Vagina (tissue), 2 donors: ENCODE data around the gene IL3RA. TPM values are rescaled to one million over a fixed set of nuclear protein-coding genes. Genes with fewer than 3 reads are reported as not detected.
A peak's percentile ranks its signal among the peaks of the same experiment; 100 is the strongest.

Experiments used
- DNase-seq, 2 donors: peaks; one replicate each; pipeline ENCODE4 v3.0.0-alpha.2; 2017; ENCODE audit errors: extremely low spot score in 2 of 2
- H3K27ac ChIP-seq: fragments of 200-600 bp; sonication (generic); one replicate; pipeline ENCODE4 v1.5.1; 2019
- H3K27me3 ChIP-seq: fragments of 200-600 bp; sonication (generic); one replicate; pipeline ENCODE4 v1.5.1; 2019
- H3K36me3 ChIP-seq, 2 donors: fragments of 200-600 bp; sonication (generic); one replicate each; pipeline ENCODE4 v1.5.1; 2017 to 2019
- H3K4me1 ChIP-seq: fragments of 200-600 bp; sonication (generic); one replicate; pipeline ENCODE4 v1.5.1; 2019
- H3K4me3 ChIP-seq, 2 donors: fragments of 200-600 bp; sonication (generic); 1 replicate in 1 of 2; 2 replicates in 1 of 2; pipeline ENCODE4 v1.5.1; 2016 to 2019
- H3K9me3 ChIP-seq: fragments of 200-600 bp; sonication (generic); one replicate; pipeline ENCODE4 v1.5.1; 2019
- CTCF ChIP-seq, 3 experiments: fragments of 450-650 bp in 2 of 3; fragments of 200-600 bp in 1 of 3; sonication (generic) in 1 of 3; IDR thresholded peaks; one replicate each; pipeline ENCODE4 v1.5.1; 2017 to 2019; ENCODE audit warnings: antibody characterized with exemption in 3 of 3, mild to moderate bottlenecking in 2 of 3, moderate library complexity in 2 of 3
- POLR2A ChIP-seq, 2 donors: fragments of 450-650 bp; IDR thresholded peaks; one replicate each; pipeline ENCODE4 v1.6.1; 2017; ENCODE audit warnings: antibody characterized with exemption in 2 of 2, mild to moderate bottlenecking in 2 of 2, moderate library complexity in 2 of 2
- POLR2AphosphoS5 ChIP-seq, 2 donors: sonication (generic); formaldehyde crosslinking; IDR thresholded peaks; one replicate each; pipeline ENCODE4 v1.9.0; 2017; ENCODE audit warnings: antibody characterized with exemption in 2 of 2, mild to moderate bottlenecking in 2 of 2, low read depth in 1 of 2; ENCODE audit not compliant: insufficient read depth in 1 of 2
- intact Hi-C: fragments of 100-400 bp; cut with DNase I; formaldehyde crosslinking; loops from one replicate; pipeline ENCODE4 v1.15.1; 2023
- total RNA-seq: library from RNA; depleted of rRNA; stranded (reverse); fragments of >200 nt; gene quantifications from one replicate; pipeline ENCODE4 v1.2.3, GENCODE V29; 2016

The IL3RA gene
- total RNA-seq, 1 donor from 2014 or later, result 7.9 TPM

DNA sequence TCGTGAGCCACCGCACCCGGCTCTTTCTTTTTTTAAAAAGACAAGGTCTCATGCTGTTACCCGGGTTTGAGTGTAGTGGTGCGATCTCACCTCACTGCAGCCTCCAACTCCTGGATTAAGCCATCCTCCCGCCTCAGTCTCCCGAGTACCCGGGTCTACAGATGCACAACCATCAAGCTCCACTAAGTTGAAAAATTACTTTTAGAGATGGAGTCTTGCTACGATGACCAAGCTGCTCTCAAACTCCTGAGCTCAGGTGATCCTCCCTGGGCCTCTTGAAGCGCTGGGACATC lies 53.4 kb downstream of the IL3RA start:
- intact Hi-C loops, result loop anchor here (5.0 kb wide), 1 partner anchor 202 kb away; the partner anchor contains the start of gene AKAP17A
- TF ChIP-seq CTCF (IDR thresholded peaks at IDR 0.05) (no peak), POLR2AphosphoS5 (IDR thresholded peaks at IDR 0.05; ENCODE audit: insufficient read depth in 1 of 2, low read depth in 1 of 2) (no peak), POLR2A (IDR thresholded peaks at IDR 0.05) (no peak)
- H3K9me3 ChIP-seq, result no peaks in the 10 kb centered on the region
- H3K27ac ChIP-seq, result no peak overlapping the region
- H3K36me3 ChIP-seq, result peaks cover 3 to 61% of the 10 kb centered on the region in 2 donors
- H3K4me3 ChIP-seq, result no peak overlapping the region
- H3K27me3 ChIP-seq, result no peaks in the 10 kb centered on the region
- peaks cover 39% of the 10 kb centered on the region for H3K4me1 ChIP-seq
- no peak for DNase-seq

GRCh38 chrX:1390621-1391369 lies 54.2 kb downstream of the IL3RA start:
- H3K4me1 ChIP-seq, result peaks cover 43% of the 10 kb centered on the region

DNA sequence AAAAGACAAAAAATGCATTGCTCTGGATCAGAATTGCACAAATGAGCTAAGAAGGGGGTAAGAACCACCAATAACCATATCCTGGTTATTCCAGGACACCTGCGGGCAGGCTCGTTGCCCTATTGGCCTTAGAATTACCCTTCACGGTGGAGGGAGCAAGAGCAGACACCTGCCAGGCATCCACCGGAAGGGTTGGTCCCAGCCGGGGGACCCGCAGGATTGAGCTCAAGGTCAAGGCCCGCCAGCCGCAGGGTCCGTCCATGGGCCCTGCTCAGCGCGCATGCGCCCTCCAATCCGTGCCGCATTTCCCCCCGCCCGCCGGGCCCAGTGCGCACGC lies 54.8 kb downstream of the IL3RA start:
- H3K4me1 ChIP-seq, result peaks cover 43% of the 10 kb centered on the region
- peaks cover 0 to 47% of the 10 kb centered on the region in 2 donors for H3K36me3 ChIP-seq
- no peaks in the 10 kb centered on the region for H3K27me3 ChIP-seq
- H3K27ac ChIP-seq, result peak overlapping the region; percentile 98
- H3K9me3 ChIP-seq, result no peaks in the 10 kb centered on the region
- H3K4me3 ChIP-seq, result peak overlapping the region; percentile 100
- DNase-seq, result peak in 1 of 2 donors; percentile 93
- TF ChIP-seq CTCF (IDR thresholded peaks at IDR 0.05) (no peak), POLR2AphosphoS5 (IDR thresholded peaks at IDR 0.05; ENCODE audit: insufficient read depth in 1 of 2, low read depth in 1 of 2) (no peak), POLR2A (IDR thresholded peaks at IDR 0.05) (no peak)
- intact Hi-C loops, result loop anchor here (5.0 kb wide), 1 partner anchor 201 kb away; the partner anchor contains the start of gene AKAP17A

More at GRCh38 chrX:1390621-1391369, 54.2 kb downstream of the IL3RA start:
- H3K9me3 ChIP-seq, result no peaks in the 10 kb centered on the region
- no peaks in the 10 kb centered on the region for H3K27me3 ChIP-seq
- peak in 1 of 2 donors; percentile 90 for DNase-seq
- TF ChIP-seq POLR2A (IDR thresholded peaks at IDR 0.05) (no peak), POLR2AphosphoS5 (IDR thresholded peaks at IDR 0.05; ENCODE audit: insufficient read depth in 1 of 2, low read depth in 1 of 2) (no peak), CTCF (IDR thresholded peaks at IDR 0.05) (no peak)
- intact Hi-C loops, result loop anchor here (5.0 kb wide), 1 partner anchor 202 kb away; the partner anchor contains the start of gene AKAP17A
- H3K27ac ChIP-seq, result peak overlapping the region; percentile 98
- H3K4me3 ChIP-seq, result peak overlapping the region; percentile 100
- H3K36me3 ChIP-seq, result peaks cover 3 to 52% of the 10 kb centered on the region in 2 donors

DNA sequence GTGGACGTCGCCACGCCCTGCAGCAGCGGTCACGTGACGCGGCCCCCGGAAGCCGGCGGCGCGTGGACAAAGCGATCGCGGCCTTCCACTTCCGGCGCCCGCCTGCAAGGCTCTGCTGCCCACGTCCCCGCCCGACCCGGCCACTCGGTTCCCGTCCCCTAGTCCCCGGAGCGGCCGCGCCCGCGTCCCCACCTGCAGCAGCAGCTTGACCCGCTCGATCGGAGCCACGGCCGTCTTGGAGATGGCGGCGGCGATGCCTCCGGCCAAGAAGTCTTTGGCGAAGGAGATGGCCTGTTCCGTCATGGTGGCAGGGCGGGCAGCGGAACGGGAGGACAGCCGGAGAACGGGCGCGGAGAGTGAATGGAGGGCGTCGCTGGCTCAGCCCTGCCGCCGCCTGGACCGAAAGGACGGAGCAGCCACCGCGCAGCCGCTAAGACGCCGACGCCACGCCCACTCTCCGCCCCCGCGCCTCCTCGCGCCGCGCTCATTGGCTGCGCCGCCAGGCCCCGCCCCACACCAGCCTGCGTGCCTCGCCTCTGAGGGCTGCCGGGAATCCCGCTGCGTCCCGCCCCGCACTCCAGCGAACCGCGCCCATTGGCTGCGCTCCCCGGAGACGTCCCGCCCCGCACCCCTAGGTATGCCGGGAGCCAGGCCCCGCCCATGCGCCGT lies 55.3 kb downstream of the IL3RA start, which contains the start of gene SLC25A6:
TSS of gene SLC25A6 (minus strand) at position 407 of the 669 bp plus-strand sequence. CDS start at position 303, 104 bp downstream.
- no peaks in the 10 kb centered on the region for H3K27me3 ChIP-seq
- no peaks in the 10 kb centered on the region for H3K9me3 ChIP-seq
- TF ChIP-seq POLR2AphosphoS5 (IDR thresholded peaks at IDR 0.05; ENCODE audit: insufficient read depth in 1 of 2, low read depth in 1 of 2), result peak; percentile 55 to 93
- peak in 1 of 2 donors; percentile 63 for TF ChIP-seq POLR2A (IDR thresholded peaks at IDR 0.05)
- TF ChIP-seq CTCF (IDR thresholded peaks at IDR 0.05), result peak in 1 of 3 experiments; percentile 17
- intact Hi-C loops, result loop anchor here (2.0 to 5.0 kb wide), 2 partner anchors 59 to 200 kb away; partner anchors contain the start of gene AKAP17A
- H3K4me1 ChIP-seq, result peaks cover 43% of the 10 kb centered on the region
- peaks cover 0 to 42% of the 10 kb centered on the region in 2 donors for H3K36me3 ChIP-seq
- DNase-seq, result peak in 1 of 2 donors; percentile 99
- H3K27ac ChIP-seq, result peak within 1 kb of the TSS; percentile 98
- peak within 1 kb of the TSS; percentile 100 for H3K4me3 ChIP-seq
